SIG-M5 treated with dmso at 0.1 percent for 504 hours (cell line): ENCODE measurements around the gene CARD16.
"Not testable (repeated sequence)": the region's sequence is repeated elsewhere in the genome, so short reads cannot be mapped to it uniquely, and the experiment has no call there.

Experiments
- DNase-seq: peaks from one replicate; lab custom pipeline; 2025; ENCODE audit not compliant: unreplicated experiment; lab: John Stamatoyannopoulos, UW

The CARD16 gene

DNA sequence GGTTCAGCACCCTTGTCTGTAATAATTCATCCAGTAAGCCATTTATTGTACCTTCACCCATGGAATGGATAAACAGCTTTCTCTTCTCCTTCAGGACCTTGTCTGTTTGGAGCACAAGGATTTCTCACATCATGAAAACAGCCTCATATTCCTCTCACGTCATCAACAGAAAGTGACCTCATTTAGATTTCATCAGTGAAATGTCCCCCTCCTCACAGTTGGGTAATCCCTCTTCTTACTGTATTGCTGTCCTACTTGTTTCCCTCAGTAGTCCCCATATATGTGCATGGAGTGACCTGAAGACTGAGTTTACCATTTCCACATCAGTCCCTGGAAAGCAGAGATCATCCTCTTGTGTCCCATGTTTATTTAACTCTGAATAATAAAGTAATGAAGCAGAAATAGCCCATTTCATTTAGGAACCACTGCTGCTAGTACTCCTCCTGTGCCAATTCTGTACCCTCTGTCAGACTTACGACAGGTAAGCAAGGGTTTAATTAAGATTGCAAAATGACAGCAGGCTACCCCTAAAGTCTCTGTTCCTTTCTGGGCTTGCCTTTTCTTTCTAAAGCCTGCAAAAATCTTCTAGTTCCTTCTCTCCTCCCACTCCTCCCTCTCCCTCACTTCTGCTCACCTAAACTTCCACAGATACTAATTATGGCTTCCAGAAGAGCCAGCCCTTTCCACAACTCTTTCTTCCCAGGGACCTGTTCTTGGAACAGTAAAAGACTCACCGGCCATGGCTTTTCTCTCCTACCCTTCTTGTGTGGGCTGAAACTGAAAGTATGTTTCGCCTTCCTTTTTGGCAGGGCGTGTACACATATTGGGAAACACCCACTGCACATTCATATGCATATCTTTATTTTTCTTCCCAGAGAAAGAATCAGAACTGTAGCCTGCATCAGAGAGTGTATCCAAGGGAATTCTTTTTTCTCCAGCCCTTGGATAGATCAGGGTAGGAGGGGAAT lies at the start of gene CARD16:
Gene CARD16 (minus strand): TSS at position 779 of the 968 bp plus-strand sequence. CDS start 38 bp downstream, at position 741.
- peak; percentile 42 for DNase-seq

DNA sequence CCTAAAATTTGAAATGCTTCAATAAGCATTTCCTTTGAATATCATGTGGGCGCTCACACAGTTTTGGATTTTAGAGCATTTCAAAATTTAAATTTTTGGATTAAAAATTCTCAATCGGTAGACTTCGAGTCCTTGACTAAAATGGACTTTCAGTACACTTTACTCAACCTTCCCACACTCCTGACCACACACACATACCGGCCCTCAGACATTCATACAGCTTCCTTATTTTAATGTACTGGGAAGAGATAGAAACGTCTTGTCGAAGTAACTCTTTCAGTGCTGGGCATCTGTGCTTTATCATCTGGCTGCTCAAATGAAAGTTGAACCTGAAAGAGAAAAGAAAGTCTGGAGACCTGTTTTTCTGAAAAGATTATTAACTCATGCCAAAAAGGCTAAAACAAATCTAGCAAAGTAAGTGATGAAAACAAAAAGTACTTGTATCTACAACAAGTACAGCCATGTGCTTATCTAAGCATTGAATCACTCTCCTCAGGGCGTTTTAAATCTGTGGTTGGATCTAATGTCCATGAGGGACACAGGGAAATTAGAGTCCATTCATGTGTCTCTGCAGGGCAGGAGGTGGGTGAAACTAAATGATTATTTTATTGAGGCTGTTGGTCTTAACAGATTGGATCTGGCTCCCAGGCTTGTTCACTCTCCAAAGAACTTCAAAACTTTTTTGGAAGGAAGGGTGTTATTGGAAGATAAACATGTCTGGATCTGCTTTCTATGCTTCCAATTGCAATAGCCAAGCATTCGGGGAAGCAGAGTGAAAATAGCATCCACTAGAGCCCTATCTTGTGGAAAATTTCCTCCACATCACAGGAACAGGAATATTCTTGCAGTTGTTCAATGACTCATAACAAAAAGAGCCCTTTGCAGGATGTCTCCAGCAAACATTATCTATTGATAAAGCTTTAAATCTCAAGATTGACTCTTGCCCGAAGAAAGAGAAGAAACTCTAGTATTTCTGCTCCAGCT lies 47.4 kb upstream of the CARD16 start:
- no peak for DNase-seq

DNA sequence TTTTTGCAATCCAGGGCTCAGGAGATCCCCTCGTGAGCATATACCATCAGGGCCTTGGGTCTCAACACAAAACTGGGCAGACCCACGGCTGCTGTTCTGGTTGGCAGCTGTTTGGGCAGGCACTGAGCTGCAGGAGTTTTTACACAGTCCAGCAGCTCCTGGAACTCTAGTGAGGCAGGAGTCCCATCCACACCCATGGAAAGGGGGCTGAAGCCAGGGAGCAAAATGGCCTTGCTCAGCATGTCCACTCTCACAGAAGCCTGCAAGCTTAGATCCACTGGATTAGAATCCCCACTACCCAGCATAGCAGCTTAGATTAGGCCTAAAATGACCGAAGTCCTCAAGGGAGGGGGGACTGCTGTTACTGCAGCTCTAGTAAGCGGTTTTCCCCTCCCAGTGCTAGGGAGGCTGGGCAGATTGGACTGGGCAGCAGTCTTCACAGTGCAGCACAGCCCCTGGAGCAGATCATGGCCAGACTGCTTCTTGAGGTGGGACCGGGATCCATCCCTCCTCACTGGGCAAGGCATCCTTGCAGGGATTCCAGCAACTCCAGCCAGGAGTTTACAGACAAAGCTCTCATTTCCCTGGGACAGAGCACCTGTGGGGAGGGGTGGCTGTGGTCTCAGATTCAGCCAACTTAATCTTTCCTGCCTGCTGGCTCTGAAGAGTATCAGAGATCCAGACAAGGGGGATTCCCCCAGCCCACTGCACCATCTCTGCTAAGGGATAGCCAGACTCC lies 36.4 kb upstream of the CARD16 start:
- no peak for DNase-seq

DNA sequence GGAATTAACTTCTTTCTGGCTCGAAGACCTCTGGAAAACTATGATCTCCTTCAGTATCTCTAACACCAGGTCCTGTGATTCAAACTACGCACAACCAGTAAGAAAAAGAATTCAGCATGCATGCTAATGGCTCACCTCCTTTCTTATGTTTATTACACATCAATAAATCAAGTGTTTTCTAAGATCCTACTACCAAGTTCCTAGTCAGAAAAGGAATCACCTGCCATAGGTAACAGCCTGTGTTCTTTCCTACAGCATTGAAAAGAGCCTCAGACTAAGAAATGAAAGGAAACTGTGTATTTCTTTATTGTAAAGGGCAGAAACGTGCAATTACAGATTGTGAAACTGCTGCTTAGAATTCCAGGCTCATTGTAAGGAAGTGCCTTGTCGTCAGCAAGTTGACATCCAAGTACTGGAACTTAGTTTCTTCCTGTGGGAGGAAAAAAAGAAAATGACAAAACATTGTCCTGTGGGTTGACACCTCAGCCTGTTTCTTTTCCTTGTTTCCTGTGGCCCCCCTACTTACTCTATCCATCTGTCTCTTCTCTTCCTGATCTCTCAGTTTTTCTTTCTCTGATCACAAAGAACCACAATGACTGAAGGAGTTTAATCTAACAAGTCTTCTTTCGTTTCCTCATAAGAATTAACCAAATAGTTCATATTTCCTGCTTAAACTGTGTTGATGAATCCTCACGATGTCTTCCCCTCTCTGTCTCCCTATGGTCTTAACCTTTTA lies 35.2 kb upstream of the CARD16 start:
- DNase-seq, result not testable (repeated sequence)

DNA sequence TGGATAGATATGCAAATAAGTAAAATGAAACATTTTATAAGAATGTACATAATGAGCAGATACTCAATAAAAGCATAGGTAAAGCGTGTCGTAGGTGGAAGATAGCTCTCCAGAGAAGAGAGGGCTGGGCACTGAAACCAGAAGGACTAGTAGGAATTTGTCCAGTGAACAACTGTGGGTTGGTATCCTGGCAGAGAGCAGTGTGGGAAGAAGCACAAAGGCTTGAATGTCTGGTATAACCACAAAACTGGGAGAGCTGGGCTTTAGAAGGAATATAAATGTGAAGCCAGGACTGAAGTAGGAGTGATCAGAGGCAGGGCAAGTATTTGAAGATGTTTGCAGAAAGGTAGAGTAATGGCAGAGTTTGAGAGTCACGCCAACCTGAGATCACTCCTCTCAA lies 33.1 kb upstream of the CARD16 start:
- no peak for DNase-seq

DNA sequence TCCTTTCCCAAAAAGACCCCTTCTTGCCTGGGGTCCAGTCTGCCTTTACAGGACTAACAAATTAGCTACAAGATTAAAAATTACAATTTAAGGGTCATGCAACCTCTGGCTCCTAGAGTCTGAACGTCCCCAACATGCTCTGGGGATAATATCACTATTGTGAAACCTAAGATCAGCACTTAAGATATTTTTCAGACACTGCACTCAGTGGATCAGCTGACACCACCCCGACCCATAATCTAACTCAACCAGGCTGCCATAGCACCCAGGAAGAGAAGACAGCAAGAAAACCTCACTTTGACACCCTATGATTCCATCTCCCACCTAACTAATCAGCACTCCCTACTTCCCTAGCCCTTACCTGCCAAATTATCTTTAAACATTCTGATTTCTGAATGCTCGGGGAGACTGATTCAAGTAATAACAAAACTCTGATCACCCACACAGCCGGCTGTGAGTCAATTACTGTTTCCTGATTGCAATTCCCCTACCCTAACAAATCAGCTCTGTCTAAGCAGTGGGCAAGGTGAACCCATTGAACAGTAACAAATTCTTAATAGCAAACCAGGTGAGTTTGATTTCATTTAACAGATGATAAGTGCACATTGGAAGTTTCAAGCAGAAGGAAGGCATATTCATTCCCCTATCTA lies 32.1 kb upstream of the CARD16 start:
- DNase-seq, result not testable (repeated sequence)

DNA sequence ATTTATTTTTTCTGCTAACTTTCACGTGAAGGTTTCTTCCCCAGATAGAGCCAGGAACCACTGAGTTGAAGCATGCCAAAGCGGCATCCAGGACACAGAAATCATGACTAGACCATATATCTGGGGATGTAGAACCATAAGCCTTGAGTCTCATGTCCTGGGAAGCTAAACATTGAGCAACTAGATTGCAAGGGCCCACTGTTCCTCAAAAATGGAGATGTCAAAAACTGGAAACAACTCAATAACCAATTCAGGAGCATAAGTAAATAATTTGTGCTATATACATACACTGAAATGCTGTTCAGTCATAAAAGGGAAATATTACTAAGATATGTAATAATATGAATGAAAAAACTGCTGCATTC lies 29.0 kb upstream of the CARD16 start:
- DNase-seq, result no peak

DNA sequence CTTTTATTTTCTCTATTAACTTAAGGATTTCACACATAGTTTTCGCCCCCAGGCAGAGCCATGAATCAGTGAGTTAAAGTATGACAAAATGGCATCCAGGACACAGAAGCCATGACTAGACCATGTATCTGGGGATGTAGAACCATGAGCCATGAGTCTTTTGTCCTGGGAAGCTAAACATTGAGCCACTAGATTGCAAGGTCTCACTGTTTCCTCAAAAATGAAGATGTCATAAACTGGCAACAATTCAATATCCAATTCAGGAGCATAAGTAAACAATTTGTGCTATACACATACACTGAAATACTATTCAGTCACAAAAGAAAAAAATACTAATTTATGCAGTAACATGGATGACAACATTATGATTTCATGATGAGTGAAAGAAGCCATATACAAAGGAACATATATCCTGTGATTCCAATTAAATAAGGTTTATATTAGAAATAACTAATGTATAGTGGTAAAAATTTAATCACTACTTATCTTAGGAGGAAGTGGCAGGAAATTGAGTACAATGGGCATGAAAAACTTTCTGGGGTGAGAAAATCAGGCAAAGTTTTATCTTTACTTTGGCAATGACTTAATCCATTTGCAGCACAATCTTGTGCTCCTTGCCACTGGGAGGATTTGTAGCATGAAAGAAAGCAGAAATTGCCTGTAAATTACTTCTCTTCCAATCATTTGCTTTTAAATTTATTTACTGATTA lies 28.5 kb upstream of the CARD16 start:
- no peak for DNase-seq

DNA sequence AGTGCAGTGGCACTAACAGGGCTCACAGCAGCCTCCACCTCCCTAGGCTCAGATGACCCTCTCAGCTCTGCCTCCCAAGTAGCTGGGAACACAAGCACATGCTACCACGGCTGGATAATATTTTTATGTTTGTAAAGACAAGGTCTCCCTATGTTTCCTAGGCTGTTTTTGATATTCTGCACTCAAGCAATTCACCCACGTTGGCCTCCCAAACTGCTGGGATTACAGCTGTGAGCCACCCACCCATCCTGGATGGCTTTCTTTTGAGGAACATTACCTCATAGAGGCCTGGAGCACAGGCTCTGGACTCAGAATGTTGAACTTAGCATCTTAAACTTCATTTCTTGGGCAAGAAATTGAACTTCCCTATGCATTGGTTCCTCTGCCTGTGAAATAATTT lies 26.9 kb upstream of the CARD16 start:
- not testable (repeated sequence) for DNase-seq

DNA sequence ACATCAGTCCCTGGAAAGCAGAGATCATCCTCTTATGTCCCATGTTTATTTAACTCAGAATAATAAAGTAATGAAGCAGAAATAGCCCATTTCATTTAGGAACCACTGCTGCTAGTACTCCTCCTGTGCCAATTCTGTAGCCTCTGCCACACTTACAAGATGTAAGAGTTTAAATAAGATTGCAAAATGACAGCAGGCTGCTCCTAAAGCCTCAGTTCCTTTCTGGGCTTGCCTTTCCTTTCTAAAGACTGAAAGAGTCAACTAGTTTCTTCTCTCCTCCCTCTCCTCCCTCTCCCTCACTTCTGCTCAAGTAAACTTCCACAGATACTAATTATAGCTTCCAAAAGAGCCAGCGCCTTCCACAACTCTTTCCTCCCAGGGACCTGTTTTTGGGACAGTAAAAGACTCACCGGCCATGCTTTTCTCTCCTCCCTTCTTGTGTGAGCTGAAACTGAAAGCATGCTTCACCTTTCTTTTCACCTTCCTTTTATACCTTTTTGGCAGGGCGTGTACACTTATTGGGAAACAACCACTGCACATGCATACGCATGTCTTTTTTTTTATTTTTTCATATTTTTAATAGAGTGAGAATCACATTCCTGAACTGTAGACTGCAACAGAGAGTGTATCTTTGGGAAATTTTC lies 26.1 kb upstream of the CARD16 start:
- DNase-seq, result no peak

DNA sequence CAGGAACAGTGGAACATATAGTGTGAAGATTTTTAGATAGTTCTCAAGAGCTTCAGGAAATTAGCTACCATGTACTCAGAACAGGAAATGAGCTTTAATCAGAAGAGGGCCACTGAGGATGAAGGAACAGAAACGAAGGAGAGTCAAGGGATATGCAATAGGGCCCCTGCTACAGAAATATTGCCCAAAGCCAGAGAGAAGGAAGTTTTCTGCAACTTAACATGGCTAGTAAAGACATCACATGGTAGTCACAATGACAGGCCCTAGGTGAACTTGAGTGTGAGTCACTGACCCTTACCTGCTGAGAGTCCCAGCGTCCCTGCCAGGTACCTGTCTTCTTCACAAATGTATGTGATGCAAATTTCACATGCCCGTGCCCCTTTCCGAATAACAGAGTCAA lies 25.2 kb upstream of the CARD16 start:
- no peak for DNase-seq

DNA sequence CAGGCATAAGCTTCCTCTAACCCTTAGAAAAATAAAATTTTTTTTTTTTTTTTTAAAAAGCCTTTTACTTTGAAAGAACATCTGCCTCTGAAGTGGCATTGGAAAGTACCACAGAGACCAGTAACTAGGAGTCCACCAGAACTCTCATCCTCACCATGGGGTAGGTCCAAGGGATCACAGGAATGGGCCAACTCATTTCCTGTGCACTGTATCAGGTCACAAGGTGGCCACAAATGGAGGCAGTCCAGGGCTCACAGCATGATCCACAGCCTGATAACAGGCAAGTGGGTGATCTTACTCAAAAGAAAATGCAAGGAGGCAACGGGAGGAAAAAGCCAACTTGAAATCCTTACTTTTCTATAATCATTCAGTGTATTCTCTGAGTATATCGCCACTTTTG lies 24.6 kb upstream of the CARD16 start:
- DNase-seq, result not testable (repeated sequence)

DNA sequence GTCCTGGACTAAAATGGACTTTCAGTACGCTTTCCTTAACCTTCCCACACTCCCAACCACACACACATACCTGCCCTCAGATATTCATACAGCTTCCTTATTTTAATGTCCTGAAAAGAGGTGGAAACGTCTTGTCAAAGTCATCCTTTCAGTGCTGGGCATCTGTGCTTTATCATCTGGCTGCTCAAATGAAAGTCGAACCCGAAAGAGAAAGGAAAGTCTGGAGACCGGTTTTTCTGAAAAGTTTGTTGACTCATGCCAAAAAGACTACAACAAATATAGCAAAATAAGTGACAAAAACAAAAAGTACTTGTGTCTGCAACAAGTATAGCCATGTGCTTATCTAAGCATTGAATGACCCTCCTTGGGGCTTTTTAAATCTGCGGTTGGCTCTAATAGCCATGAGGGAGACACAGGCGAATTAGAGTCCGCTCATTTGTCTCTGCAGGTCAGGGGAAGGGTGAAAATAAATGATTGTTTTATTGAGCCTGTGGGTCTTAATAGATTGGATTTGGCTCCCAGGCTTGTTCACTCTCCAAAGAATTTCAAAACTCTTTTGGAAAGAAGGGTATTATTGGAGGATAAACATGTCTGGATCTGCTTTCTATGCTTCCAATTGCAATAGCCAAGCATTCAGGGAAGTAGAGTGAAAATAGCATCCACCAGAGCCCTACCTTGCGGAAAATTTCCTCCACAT lies 18.3 kb upstream of the CARD16 start:
- not testable (repeated sequence) for DNase-seq

DNA sequence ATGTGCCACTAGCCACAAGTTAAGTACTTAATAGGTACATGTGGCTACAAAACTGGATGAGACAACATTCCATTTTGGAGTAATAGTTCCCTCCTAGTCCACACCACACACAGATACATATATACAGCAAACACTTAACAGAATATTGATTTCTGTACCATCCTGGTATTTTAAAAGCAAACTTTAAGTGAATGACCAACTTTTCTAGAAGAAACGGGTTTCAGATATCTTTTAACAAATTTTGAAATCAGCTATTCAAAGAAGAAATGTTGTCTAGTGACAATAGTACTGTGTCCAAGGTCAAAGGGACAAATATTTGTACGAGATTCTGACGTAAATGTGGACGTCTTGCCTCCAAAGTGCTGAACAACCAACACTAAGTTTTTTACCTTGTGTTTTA lies 12.3 kb upstream of the CARD16 start:
- no peak for DNase-seq

DNA sequence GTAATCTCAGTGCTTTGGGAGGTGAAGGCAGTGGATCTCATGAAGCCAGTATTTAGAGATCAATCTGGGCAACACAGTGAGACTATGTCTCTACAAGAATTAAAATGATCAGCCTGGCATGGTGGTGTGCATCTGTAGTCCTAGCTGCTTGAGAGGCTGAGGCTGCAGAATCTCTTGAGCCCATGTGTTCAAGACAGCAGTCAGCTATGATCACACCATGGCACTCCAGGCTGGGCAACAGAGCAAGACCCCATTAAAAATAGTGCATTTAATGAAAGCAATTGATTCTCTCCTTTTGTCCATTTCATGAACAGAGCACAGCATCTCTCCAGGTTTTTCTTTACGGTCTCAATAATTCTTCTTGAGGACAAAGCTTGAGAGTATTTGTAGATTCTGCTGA lies 11.3 kb upstream of the CARD16 start:
- DNase-seq, result no peak

DNA sequence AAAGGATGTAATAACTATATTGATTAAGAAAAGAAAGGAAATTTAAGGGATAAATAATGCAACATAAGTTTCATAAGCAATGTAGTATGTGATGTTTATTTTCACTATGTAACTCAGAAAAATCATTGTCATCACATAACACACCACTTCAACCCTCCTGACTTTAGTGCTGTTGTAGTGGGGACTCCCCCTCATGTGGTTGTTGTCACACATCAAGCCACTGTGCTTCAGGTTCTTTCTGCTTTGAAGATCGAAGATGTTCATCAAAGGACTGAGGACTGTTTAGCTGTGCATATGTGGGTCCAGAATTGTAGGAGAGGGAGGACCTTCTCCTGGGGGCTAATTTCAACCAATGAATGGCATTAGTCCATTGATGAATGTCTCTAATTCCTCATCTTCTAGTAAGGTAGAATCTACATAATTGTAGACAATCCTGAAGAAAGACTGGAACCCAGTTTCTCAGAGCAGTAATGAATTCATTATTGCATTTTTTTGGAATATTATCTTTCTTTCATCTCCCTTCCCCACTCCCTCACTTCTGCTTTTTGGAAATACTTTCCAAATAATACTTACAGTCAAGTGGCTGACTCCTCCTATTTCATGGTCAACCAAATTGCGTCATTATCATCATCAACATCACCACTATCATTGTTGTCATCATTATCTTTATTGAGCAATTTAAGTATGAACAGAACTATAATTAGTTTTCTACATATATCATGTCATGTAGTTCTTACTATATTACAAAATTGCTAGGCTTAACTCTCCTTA lies 9.8 kb upstream of the CARD16 start:
- peak; percentile 13 for DNase-seq

DNA sequence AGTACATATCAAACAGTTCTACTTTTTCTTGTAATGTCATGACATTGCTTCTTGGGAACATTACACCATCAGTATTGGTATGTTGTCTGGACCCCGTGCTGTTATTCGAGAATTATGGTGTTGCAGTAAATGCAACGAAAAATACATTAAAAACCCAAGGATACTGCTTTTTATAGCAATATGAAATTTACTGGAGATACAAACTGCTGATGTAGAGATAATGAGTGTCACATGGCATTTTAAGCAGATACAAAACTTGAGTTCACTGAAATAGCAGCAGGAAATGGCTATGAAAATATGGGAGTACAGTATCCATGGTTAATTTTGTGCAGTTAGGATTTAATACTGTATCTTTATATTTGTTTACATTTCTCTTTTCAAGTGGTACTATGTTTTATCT lies 7.4 kb upstream of the CARD16 start:
- DNase-seq, result no peak
